GM19023 (cell line): ENCODE measurements around the gene ELFN1.
"Not testable (repeated sequence)": the region's sequence is repeated elsewhere in the genome, so short reads cannot be mapped to it uniquely, and the experiment has no call there.

Source experiments
- ATAC-seq: cut with Tn5 transposase; IDR thresholded peaks from one replicate; pipeline ENCODE4 v1.9.1; 2021; ENCODE audit warnings: mild to moderate bottlenecking, moderate library complexity; ENCODE audit not compliant: unreplicated experiment

The ELFN1 gene

GRCh38 chr7:1706721-1707613 is 36.9 kb downstream of the ELFN1 start:
- no peak for ATAC-seq

- no peak for ATAC-seq
Observed at GRCh38 chr7:1707756-1708595, 37.9 kb downstream of the ELFN1 start.

- no peak for ATAC-seq
Observed at GRCh38 chr7:1708596-1709251, 38.6 kb downstream of the ELFN1 start.

- no peak for ATAC-seq
Observed at GRCh38 chr7:1709281-1709680, 39.2 kb downstream of the ELFN1 start.

- no peak for ATAC-seq
Observed at GRCh38 chr7:1709900-1710299, 39.8 kb downstream of the ELFN1 start.

- ATAC-seq, result no peak
Observed at GRCh38 chr7:1710936-1711335, 40.9 kb downstream of the ELFN1 start.

GRCh38 chr7:1712907-1713501 is 42.9 kb downstream of the ELFN1 start:
- no peak for ATAC-seq

- no peak for ATAC-seq
Observed at GRCh38 chr7:1713502-1714484, 43.7 kb downstream of the ELFN1 start.

GRCh38 chr7:1714583-1715330 is 44.7 kb downstream of the ELFN1 start:
- ATAC-seq, result no peak

GRCh38 chr7:1715331-1715625 is 45.2 kb downstream of the ELFN1 start:
- no peak for ATAC-seq

GRCh38 chr7:1715671-1716074 is 45.6 kb downstream of the ELFN1 start:
- ATAC-seq, result no peak

GRCh38 chr7:1716263-1717094 is 46.4 kb downstream of the ELFN1 start:
- ATAC-seq, result no peak

GRCh38 chr7:1717095-1717483 is 47.0 kb downstream of the ELFN1 start:
- ATAC-seq, result no peak

- ATAC-seq, result no peak
Observed at GRCh38 chr7:1717903-1718676, 48.0 kb downstream of the ELFN1 start.

GRCh38 chr7:1718850-1719249 is 48.8 kb downstream of the ELFN1 start:
- not testable (repeated sequence) for ATAC-seq

- ATAC-seq, result not testable (repeated sequence)
Observed at GRCh38 chr7:1719256-1719655, 49.2 kb downstream of the ELFN1 start.

- no peak for ATAC-seq
Observed at GRCh38 chr7:1719913-1720312, 49.8 kb downstream of the ELFN1 start.

- ATAC-seq, result no peak
Observed at GRCh38 chr7:1720326-1720725, 50.2 kb downstream of the ELFN1 start.
